GM19468 (cell line): ENCODE data around the gene CBX4.

Source experiments
- ATAC-seq: cut with Tn5 transposase; IDR thresholded peaks from one replicate; pipeline ENCODE4 v1.9.1; 2021; ENCODE audit warnings: mild to moderate bottlenecking, moderate library complexity, moderate number of reproducible peaks; ENCODE audit not compliant: unreplicated experiment; ENCODE audit errors: extremely low read depth

CBX4 gene

GRCh38 chr17:79802736-79803420 lies 36.4 kb downstream of the CBX4 start:
- no peak for ATAC-seq

- no peak for ATAC-seq
These were observed 37.1 kb downstream of the CBX4 start for GRCh38 chr17:79802039-79802735.

- no peak for ATAC-seq
These were observed 37.8 kb downstream of the CBX4 start for GRCh38 chr17:79801156-79802038.

GRCh38 chr17:79800325-79801155 lies 38.7 kb downstream of the CBX4 start:
- no peak for ATAC-seq

GRCh38 chr17:79799538-79800324 lies 39.5 kb downstream of the CBX4 start:
- ATAC-seq: no peak

GRCh38 chr17:79799174-79799537 lies 40.1 kb downstream of the CBX4 start:
- ATAC-seq: no peak

- no peak for ATAC-seq
These were observed 40.7 kb downstream of the CBX4 start for GRCh38 chr17:79798299-79799173.

GRCh38 chr17:79797492-79798298 lies 41.5 kb downstream of the CBX4 start:
- ATAC-seq: no peak

GRCh38 chr17:79796763-79797491 lies 42.3 kb downstream of the CBX4 start, which contains the start of gene CBX8:
CBX8 (minus strand) TSS chr17:79797077; CDS start chr17:79796998, 79 bp downstream.
- ATAC-seq: peak; percentile 83

GRCh38 chr17:79796444-79796762 lies 42.8 kb downstream of the CBX4 start:
- no peak for ATAC-seq

- no peak for ATAC-seq
These were observed 43.3 kb downstream of the CBX4 start for GRCh38 chr17:79795795-79796443.

GRCh38 chr17:79794659-79795511 lies 44.4 kb downstream of the CBX4 start:
- ATAC-seq: no peak

- no peak for ATAC-seq
These were observed 45.3 kb downstream of the CBX4 start for GRCh38 chr17:79793924-79794304.

- no peak for ATAC-seq
These were observed 46.0 kb downstream of the CBX4 start for GRCh38 chr17:79792984-79793923.
